ENCODE data around the gene C3orf18.
"Not testable (repeated sequence)": the region's sequence is repeated elsewhere in the genome, so short reads cannot be mapped to it uniquely, and the experiment has no call there.

C3orf18 gene

GRCh38 chr3:50519471-50520089 lies 48.0 kb downstream of the C3orf18 start:
- peak; percentile 13 to 22 for DNase-seq

GRCh38 chr3:50518436-50518835 lies 49.1 kb downstream of the C3orf18 start:
- DNase-seq: no peak

DNA sequence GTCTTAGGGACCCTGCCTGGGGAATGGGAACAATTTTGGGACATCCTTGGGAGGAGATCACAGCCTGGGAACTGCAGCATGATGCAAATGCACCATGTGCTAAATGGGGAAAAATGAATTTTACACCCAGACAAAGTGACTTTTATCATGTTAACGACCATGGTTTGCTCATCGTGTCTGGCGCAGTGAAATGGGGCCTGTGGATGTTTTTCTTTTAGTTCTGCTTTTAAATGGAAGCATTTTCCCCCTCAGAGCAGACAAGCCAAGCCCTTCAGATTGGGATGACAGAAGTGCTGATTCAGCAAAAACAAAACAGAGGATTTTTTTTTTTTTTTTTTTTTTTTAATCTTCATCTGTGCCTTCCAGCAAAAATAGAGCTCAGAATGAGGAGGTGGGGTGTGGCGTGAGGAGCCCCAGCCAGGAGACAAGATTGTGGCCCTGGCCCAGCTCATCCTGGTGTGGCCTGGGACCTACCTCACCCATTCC lies 49.8 kb downstream of the C3orf18 start:
- no peak for DNase-seq

DNA sequence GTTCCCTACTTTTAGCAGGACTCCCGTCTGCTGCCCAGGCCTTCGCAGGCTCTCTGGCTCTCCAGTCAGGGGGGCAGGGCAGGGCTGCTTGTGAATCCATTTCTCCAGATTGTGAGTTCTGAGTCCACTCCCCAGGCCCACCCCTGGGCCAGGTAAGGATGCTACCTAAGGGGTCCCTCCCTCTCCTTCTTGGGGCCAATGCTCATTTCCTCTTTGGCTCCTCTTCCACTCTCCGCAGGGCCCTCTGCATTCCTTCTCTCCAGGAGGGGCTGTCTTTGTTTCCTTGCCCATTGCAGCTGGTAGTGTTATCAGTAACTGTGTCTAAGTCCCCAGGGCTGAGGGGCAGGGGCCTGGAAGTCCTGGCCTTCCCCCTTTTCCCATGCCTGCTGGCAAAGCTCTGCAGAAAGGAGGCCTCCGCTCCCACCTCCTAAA lies 51.1 kb downstream of the C3orf18 start:
- DNase-seq: no peak

DNA sequence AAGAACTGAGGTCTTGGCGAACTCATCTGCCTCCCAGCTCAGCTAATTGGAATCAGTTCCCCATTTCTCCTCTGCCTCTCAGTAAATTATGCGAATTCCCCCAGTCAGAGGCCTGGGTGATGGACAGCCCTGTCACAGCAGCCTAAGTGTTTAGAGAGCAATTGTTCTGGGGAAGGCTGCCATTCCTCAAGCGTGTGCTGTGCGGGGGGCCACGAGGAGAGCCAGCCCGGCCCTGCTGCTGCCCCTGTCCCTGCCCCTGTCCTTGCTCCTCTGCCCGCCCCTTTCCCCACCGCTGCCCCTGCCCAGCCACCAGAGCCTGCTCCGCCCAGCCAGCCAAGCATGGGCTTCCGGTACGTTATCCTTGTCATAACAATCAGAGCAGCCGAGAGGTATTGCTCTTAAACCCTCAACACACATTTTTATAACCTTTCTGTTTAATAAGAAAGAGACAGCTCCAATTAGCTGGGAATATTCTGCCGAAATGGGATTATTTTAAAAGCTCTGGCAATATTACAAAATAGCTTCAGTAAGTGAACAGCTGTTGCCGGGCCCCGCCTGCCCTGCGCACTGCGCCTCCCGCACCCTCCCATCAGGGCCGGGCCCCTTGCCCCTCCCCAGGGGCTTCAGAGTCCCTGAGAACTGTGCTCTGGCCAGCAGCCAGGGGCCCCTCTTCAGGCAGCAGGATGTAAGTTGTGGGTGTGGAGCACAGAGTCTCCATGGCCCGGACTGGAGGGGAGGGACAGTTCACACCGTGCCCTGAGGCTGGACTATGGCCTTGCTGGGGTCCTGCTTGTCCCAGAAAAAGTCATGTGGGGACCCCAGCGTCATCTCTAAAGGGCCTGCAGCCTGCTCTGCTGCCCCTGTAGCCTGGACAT lies 51.7 kb downstream of the C3orf18 start:
- no peak for DNase-seq

- DNase-seq: not testable (repeated sequence)
Measured at GRCh38 chr3:50512908-50513307, 54.6 kb downstream of the C3orf18 start.

- no peak for DNase-seq
Measured at GRCh38 chr3:50512131-50512530, 55.4 kb downstream of the C3orf18 start.

DNA sequence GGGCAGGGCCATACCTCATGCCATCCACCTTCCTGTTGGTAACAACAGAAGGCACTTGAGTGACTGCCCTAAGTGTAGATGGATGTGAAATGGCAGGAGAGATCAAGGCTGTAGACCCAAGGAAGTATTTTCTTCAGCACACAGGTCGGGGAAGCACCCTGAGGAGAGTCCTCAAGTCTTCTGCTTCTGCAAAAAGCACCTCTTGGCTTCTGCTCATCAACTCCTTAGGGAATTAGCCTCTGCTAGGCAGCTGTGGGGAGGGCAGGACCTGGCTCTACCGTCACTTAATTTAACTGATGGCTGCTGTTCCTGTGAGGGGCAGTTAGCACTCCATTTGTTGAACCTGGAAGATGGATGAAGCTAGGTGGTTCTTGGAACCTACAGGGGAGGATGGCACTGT lies 57.2 kb downstream of the C3orf18 start:
- no peak for DNase-seq

DNA sequence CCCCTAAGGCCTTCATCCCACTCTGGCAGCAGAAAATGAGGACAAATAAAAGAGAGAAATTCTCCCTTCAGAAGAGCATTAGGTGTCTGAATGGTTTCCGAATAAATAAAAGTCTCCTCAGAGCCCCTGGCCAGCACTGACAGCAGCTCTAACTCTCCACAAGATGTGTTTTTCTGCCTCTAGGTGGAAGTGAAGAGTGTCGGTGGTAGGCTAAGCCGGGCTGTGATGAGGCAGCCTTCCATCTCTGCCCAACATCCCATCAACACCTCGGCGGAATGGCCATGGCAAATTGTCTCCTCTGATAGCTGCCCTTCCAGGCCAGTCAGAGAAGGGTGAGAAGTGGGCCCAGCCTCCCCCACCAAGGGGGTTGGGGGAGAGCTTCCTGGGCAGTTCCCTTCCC lies 57.8 kb downstream of the C3orf18 start:
- no peak for DNase-seq

DNA sequence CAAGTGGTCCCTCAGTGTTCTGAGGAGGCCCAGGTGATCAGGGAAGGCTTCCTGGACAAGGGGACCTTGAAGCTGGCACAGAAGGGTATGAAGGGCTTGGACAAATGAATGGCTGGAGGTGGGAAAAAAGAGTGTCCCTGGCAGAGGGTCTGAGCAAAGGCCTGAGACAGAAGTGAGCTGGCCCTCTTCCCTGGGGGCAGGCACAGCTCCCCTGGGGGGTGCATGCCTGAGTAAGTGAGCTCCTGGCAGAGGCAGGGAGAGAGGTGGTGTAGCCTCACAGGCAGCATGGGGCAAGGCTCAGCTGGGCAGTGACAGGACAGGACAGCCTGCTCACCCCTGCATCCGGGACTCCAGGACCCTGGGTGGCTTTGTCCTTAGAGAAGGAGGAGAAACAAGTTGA lies 58.7 kb downstream of the C3orf18 start:
- DNase-seq: no peak

Data from cerebellar nuclear complex (tissue), 1 donor.